HG02885 (cell line): ENCODE measurements around the gene GNG8.

Source experiments
- ATAC-seq: cut with Tn5 transposase; IDR thresholded peaks from one replicate; pipeline ENCODE4 v1.9.1; 2021; ENCODE audit warnings: mild to moderate bottlenecking; ENCODE audit not compliant: unreplicated experiment, poor library complexity

The GNG8 gene

DNA sequence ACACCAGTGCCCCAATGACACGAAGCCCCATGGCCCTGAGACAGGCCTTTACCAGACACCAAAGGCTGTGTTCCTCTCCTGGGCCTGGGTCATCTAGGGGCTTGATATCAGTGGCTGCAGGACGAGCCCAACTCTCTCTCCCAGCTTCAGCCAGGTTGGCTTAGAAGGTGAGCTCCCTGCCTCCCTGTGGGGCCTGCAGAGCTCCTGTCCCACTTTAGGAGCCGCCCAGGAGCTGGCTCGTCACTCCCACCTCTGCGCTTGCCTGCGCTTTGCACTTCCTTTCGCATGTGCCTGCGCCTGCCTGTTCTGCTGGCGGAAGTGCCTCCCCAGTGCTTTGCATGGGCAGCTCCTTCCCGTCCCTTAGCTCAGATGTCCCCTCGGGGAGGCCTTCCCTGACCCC is 30.0 kb downstream of the GNG8 start:
- ATAC-seq, result no peak

DNA sequence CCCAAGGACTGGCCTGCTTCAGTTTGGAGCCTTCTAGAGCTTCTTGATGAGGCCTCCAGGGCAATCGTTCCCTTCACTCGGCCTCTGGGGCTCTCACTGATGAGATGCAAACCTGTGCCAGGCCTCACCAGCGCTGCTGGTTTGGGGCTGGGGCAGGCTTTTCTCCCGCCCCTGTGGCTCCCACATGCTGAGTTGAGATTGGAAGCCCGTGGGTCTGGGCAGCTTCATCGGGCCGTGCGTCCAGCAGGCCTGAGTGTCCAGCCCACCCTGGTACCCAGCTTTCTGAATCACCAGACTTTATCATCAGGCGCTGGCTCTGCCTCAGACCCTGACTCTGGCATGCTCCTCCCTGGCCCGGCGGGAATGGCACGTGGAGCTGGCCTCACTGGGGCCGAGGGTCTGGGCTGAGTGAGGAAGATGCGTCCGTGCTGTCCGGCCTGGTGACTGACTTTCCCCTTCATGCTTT is 30.6 kb downstream of the GNG8 start:
- no peak for ATAC-seq

DNA sequence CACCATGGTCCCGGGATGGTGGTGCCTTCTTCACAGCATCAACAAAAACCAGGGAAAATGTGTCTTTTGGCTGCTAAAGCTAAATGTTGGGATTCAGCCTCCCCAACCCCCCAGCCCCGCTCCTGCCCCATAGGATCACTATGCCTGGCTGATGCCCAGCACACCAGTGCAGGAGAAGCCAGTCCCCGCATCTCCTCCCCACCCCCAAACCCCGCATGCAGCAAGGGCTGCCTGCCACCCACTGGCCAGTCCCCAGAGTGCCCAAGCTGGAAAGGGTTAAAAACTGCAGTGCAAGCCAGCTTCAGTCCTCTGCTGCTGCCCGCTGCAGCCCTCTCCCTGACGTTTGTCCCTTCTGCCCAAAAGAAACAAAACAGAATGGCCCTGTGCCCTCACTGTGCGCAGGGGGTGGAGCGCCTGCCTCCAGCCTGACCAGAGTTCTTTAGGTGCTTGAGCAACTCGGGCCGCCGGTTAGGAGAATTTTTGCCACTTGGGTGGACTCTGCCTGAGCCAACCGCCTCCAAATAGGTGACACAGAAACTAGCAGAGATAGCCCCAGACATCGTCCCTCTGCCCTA is 31.1 kb downstream of the GNG8 start:
- ATAC-seq, result no peak

DNA sequence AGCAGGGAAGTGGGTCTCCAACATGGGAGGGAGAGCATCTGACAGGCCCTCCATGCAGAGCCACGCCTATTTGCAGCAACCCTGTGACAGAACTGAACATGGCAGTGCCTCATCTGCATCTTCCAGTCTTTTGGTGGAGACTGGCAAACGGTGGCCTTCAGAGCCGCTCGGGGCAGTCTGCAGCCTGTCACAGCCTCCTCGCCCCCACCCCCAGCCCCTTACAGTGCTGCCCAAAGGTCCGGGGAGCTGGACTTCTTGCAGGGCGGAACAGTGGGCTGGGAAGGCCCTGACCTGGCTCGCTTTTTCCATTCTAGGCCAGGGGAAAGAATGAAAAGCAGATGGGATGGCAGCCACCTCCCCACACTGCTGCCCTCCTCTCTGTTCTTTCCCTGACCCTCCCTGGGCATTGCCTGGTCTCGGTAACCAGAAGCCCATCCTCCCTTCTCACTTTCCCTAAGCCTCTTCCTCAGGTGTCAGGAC is 32.2 kb downstream of the GNG8 start:
- no peak for ATAC-seq

DNA sequence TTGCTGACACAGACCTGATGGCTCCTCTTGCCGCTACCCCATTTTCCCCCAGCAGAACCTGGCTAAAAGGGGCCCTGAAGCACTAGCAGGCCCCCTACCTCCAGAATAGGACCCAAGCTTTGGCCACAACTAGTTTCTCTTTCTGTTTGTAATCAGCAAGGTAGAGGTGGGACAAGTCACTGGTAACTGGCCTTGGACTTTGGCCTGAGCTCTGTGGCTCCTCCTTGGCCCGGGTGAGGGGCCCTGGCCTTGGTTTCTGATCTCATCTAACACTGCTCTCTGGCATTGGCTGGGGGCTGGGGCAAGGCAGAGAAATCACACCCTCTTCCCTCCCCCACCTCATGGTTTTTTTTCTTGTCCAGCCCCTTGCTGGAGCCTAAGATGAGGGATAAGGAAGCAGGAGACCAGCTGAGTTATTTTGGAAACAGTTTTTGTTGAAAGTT is 32.8 kb downstream of the GNG8 start:
- ATAC-seq, result no peak

DNA sequence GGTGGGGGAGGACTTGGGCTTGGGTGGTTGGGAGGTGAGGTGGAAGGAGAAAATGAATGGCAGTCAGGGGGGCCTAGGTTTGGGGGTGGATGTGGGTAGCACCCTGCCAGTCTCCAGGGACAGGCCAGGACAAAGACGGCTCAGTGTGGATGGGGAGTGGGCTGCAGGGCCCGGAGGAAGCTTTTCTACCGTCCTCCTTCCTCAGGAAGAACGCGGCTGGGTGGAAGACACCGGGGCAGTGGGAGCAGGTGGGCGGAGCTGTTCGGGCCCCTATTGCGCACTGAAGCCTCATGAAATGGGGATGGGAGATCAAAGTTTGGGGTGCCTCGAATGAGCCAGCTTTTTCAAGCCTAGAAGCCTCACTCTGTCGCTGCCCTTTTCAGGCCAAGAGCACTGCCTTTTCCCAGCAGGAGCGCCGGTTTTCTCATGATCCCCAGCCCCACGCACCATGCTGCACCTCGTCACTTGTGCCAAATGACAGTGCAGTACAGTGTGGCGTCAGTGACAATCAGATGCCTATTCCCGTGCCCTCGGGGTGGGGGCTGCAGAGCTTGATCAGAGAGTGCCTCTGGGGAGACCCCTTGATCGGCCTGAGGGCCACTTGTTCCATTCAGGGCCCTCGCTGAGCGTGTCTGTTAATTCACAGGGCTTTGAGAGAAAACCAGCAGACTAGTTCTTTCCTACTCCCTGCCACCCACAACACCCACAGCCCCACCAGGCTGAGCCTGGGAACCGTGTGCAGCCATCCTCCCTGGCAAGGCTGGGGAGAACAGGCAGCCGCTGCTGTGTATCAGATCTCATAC is 33.4 kb downstream of the GNG8 start:
- no peak for ATAC-seq

DNA sequence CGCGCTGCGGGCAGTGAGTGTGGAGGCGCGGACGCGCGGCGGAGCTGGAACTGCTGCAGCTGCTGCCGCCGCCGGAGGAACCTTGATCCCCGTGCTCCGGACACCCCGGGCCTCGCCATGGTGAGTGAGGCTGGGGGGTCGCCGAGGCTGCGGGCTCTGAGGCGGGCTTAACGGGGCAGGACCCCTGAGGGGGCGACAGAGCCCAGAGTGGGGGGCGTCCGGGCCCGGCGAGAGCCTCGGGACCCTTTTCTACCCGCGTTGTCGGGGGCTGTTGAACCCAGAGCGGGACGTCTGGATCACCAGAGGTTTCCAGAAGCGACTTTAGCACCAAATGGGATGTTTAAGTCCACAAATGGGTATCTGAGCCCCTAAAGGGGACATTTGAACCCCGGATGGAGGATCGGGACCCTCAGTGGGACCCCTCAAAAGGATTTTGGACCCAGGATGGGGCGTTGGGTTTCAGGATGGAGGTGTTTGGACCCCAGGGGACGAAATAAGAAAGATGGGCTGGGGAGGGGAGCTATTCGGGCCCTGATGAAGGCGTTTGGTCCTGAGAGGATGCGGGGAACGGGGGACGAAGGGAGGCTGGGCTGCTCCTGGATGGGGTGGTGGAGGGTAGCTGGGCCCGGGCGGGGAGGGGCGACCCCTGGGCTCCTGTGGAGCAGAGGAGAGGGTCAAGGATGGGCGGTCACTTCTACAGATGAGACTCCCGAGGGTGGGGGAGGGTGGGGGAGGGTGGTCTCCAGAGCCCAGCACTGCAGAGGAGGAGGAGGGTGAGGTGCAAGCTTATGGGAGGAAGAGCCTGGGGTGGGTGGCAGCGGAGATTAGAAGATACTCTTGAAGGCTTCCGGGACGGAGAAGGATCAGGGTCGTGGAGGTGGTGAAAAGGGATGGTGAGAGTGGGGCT is 34.4 kb downstream of the GNG8 start, which contains the start of gene CALM3:
CALM3 (plus strand) TSS at position 13 of the 907 bp plus-strand sequence; CDS start at position 118, 105 bp downstream.
- ATAC-seq, result no peak

DNA sequence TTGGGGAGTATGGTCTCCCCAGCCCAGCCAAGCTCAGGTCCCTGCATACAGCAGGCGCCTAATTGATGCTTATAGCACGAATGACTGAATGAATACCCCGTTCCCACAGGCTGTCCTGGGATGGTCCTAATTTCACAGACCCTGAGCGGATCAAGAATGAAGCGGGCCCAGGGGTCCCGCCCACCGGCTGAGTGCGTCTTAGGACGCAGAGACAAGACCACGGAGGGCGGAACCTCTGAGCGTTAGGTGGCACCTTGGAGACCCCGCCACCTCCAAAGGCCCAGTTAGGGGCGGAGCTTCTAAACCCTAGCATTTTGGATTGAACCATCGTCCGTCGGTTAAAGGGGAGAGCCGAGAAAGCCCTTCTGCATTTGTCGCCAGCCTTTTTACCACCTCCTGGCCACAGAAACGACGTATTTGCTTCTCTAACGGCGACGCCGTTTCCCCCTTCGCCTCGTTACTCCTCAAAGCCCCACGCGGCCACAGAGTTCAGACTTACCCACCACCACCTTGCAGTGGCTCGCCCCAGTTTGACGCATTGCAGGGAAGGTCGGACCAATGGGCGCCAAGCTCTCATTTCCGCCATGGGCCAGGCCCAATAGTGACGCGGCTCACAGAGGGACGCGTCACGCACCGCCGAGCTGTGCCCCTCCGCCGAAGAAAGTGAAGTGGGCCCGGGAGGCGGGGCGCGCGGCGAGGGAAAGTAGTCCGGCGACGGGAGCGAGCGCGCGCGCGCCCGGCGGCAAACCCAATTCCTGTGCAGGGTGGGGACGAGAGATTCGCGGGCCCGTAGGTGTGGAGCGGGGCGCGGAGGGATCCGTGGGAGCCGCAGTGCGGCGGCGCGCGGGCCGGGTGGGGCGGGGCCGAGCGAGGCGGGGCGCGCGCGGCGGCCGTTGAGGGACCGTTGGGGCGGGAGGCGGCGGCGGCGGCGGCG is 35.4 kb downstream of the GNG8 start:
- ATAC-seq, result peak; percentile 85

DNA sequence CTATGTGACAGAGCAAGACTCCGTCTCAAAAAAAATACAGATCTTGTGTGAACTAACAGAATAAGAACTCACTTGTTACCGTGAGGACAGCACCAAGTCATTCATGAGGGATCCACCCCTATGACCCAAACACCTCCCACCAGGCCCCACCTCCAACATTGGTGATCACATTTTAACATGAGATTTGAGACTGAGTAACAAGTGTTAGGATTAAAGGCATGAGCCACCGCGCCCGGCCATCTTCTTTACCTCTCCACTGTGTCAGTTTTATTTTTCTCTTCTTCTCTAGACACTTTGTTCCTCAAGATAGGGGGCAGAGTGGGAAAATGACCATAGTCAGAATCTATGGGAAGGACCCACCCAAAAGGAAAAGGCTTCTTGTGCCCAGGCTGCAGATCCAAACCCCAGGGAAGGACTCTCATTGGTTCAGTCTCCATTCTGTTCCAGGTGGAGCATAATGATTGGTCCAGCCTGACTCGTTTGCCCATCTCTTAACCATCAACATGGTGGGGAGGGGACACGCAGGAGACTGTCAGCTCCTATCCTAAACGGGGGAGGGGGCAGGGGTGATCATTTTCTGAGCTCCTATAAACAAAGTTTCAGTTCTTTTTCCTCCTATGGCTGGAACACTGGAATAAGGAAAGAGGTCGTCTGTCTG is 36.2 kb downstream of the GNG8 start:
- no peak for ATAC-seq

DNA sequence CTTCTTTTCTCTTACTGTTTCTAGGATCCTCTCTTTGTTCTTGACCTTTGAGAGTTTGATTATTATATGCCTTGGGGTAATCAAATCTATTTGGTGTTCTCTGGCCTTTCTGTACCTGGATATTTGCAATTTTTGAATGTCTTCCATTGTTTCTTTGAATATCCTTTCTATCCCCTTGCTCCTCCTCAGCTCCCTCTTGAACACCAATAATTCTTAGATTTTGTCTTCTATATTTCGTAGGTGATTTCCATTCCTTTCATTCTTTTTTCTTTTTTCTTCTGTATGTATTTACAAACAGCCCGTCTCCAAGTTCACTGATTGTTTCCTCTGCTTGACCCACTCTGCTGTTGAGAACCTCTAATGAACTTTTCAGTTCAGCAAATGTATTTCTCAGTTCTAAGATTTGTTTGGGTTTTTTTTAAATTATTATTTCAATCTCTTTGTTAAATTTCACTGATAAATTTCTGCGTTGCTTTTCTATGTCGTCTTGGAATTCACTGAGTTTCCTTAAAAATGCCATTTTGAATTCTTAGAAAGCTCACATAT is 37.6 kb downstream of the GNG8 start:
- no peak for ATAC-seq

DNA sequence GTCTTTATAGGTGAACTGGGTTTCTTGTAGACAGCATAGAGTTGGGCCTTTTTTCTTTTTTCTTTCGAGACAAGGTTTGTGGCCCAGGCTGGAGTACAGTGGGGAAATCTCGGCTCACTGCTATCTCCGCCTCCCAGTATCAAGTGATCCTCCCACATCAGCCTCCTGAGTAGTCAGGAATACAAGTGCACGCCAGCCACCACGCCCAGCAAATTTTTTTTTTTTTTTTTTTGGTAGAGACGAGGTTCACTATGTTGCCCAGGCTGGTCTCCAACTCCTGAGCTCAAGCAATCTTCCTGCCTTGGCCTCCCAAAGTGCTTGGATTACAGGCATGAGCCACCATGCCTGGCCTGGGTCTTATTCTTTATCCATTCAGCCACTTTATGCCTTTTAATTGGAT is 40.0 kb downstream of the GNG8 start:
- ATAC-seq, result no peak

DNA sequence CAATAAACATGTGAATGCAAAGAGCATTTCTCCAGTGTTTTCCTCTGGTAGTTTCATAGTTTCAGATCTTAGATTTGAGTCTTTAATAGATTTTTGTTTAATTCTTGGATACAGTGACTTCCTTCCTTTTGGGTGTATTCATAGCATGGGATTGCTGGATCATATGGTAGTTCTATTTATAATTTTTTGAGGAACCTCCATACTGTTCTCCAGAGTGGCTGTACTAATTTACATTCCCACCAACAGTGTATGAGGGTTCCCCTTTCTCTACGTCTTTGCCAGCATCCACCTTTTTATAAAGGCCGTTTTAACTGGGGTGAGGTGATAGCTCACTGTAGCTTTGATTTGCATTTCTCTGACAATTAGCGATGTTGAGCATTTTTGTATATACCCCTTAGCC is 44.1 kb downstream of the GNG8 start:
- ATAC-seq, result no peak

DNA sequence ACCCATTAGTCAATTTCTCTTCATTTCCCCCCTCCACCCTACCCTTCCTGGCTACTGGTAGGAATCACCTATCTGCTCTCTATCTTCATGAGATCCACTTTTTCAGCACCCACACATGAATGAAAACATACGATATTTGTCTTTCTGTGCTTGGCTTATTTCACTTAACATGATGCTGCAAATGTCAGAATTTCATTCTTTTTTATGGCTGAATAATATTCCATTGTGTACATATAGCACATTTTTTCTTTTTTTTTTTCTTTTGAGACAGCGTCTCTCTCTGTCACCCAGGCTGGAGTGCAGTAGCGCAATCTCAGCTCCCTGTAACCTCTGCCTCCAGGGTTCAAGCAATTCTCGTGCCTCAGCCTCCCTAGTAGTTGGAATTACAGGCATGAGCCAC is 44.7 kb downstream of the GNG8 start:
- ATAC-seq, result no peak

DNA sequence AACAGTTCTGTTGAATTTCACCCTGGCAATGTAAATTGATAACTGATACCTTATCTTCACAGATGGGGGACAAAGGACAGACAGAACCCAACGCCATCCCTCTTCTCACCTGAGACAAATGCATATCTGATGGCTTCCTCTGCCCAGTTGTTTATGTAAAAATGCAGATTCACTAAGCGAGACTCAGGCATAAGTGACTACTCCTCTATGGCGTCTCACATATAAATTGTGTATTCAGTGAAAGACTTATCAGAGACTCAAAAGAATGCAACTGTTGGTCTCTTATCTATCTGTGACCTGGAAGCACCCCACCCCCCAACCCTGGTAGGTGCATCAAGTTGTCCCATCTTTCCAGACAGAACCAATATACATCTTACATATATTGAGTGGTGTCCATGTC is 48.1 kb downstream of the GNG8 start:
- ATAC-seq, result no peak

DNA sequence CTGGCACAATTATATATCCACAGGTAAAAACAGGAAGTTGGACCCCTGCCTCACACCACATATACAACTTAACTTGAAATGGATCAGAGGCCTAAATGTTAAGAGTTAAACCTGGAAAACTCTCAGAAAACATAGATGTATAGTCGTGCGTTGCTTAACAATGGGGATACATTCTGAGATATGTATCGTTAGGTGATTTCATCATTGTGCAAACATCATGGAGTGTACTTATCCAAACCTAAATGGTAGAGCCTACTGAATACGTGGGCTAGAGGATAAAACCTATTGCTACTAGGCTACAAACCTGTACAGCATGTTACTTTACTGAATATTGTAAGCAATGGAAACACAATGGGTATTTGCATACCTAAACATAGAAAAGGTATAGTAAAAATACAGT is 49.7 kb downstream of the GNG8 start:
- ATAC-seq, result no peak

DNA sequence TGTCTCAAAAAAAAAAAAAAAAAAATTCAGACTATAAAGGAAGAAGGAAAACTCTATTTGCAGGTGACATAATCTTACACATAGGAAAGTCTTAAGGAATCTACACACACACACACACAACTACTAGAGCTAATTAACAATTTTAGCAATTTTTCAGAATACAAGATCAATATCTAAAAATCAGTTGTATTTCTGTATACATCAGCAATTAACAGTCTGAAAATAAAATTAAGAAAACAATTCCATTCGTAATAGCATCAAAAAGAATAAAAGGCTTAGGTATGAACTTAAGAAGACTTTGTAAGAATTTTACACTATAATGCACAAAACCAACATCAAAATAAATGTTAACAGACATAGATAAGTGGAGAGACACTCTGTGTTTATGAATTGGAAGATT is 50.5 kb downstream of the GNG8 start:
- ATAC-seq, result no peak
